GM12865 (cell line): ENCODE measurements around the gene AP5Z1.

Experiments used
- DNase-seq: peaks from one replicate; pipeline ENCODE4 v3.0.0; 2010; ENCODE audit warnings: low read depth
- H3K4me3 ChIP-seq: 2 replicates; pipeline ENCODE4 v1.5.1; 2011; ENCODE audit warnings: mild to moderate bottlenecking, low read depth, low read length, control low read depth
- CTCF ChIP-seq: IDR thresholded peaks from 2 replicates; pipeline ENCODE4 v1.5.1; 2011; ENCODE audit warnings: low read length, control low read depth, low read depth, inconsistent platforms; ENCODE audit not compliant: insufficient read depth; ENCODE audit errors: missing control alignments

AP5Z1 gene

DNA sequence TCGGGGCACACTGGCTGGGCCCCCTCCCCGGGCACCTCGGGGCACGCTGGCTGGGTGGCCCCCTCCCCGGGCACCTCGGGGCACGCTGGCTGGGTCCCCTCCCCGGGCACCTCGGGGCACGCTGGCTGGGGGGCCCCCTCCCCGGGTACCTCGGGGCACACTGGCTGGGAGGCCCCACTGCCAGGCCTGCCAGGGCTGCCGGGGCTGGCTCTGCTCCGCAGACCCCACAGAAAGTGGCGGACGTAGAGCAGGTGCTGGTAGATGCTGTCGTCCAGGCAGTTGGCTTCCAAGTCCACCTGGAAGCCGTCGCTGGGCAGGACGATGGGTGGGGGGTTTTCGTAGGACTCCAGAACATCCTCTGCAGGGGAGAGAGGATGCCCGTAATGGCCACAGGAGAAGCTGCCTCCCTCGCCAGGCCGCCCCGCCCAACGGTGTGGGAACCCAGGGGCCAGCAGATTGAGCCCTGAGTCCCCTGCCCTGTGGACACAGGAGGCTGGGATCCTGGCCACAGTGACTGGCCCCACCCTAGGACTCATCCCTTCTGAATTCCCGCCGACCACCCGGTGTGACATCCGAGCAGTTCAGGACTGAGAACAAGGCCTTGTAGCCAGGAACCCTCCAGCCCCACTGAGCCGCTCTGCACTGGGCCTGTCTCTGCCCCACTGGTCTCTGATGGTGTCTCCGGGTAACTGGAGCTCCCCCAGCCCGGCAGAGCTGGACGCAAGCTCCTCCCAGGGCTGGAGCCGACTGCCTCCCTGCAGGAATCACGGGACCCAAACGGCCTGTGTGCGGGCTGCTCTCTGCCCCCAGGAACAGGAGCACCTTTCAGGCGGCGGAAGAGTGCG is 28.2 kb downstream of the AP5Z1 start:
- H3K4me3 ChIP-seq: no peak overlapping the region
- TF ChIP-seq CTCF: no peak
- no peak for DNase-seq

DNA sequence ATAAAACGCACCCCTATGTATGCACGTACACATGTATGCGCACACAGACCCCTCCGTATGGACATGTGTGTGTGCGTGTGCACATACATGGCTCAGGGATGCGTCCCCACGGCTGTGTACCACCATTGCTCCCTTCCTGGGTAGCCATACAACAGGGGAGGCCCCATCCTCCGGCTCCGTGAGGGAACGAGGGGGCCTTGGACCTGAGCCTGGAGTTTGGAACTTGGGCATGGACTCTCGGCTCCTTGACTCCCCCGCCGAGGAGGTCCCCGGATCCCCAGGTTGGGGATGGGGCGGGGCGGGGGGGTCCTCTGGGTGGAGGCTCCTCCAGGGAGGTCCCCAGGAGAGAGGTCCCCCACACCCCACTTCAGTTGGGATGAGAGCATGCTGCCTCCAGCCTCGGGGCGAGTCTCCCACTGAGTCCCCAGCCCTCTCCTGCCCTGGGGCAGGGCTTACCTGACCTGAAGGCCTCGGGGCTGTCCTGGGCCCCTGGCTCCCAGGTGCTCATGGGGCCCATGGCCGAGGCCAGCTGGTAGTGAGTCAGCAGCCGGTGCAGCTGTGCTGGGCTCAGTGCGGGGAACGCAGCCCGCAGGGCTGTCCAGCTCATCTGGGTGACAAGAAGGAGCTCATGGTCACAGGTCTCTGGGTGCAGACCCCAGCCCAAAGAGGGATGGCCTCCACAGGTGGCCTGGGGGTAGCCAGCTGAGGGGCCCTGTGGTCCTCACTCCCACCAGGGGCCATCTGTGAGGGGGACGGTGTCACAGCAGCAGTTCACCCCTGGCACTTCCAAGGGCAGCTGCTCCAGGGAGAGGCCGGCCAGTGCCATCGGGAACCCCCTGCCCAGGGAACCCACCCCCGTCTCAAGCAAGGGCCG is 29.9 kb downstream of the AP5Z1 start:
- no peak overlapping the region for H3K4me3 ChIP-seq
- no peak for DNase-seq
- no peak for TF ChIP-seq CTCF

- TF ChIP-seq CTCF: no peak
- DNase-seq: no peak
- no peak overlapping the region for H3K4me3 ChIP-seq
These were observed 30.5 kb downstream of the AP5Z1 start for GRCh38 chr7:4805984-4806300.

- no peak for DNase-seq
- no peak overlapping the region for H3K4me3 ChIP-seq
- TF ChIP-seq CTCF: no peak
These were observed 31.7 kb downstream of the AP5Z1 start for GRCh38 chr7:4806983-4807597.

DNA sequence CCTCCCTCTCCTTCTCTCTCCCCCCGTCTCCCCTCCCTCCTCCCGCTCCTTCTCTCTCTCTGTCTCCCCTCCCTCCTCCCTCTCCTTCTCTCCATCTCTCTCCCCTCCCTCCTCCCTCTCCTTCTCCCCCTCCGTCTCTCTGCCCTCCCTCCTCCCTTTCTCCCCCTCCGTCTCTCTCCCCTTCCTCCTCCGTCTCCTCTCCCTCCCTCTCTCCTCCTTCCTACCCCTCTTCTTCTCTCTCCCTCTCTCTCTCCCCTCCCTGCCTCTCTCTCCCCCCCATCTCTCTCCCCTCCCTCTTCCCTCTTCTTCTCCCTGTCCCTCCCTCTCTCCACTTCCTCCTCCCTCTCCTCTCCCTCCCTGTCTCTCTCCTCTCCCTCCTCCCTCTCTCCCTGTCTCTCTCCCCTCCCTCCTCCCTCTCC is 32.2 kb downstream of the AP5Z1 start:
- DNase-seq: no peak
- no peak for TF ChIP-seq CTCF
- H3K4me3 ChIP-seq: no peak overlapping the region

DNA sequence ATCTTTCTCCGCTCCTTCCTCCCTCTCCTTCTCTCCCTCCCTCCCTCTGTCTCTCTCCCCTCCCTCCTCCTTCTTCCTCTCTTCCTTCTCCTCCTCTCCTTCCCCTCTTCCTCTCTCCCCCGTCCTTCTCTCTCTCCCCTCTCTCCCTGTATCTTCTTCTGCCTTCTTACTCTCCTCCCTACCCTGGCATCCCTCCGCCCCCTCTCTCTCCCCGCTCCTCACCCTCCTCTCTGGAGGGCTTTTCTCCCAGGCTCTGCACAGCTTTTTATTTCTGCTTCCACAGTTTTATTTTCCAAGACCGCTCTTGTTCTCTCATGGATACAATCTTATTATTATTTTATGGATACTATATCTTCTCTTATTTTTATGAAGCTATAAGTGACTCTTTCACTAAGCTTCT is 32.6 kb downstream of the AP5Z1 start:
- no peak for TF ChIP-seq CTCF
- no peak overlapping the region for H3K4me3 ChIP-seq
- DNase-seq: no peak
